Thymus (tissue), 11 donors: ENCODE measurements around the gene CD36. TPM values are rescaled to one million over a fixed set of nuclear protein-coding genes. Genes with fewer than 3 reads are reported as not detected.

Experiments used
- DNase-seq, 9 donors: peaks; one replicate each; pipeline ENCODE4 v3.0.0-alpha.2; 2013; ENCODE audit warnings: low spot score in 9 of 9, low read depth in 6 of 9, missing footprints in 1 of 9
- H3K27ac ChIP-seq, 2 donors: one replicate each; pipeline ENCODE4 v1.5.1; 2013; ENCODE audit warnings: control low read depth in 1 of 2, low read depth in 1 of 2, low read length in 1 of 2, mild to moderate bottlenecking in 1 of 2, moderate library complexity in 1 of 2
- H3K27me3 ChIP-seq, 2 donors: one replicate each; pipeline ENCODE4 v1.5.1; 2013; ENCODE audit warnings: low read length in 1 of 2; ENCODE audit not compliant: control insufficient read depth in 2 of 2, insufficient read depth in 1 of 2
- H3K36me3 ChIP-seq, 2 donors: one replicate each; pipeline ENCODE4 v1.5.1; 2013; ENCODE audit warnings: low read length in 1 of 2, mild to moderate bottlenecking in 1 of 2, moderate library complexity in 1 of 2; ENCODE audit not compliant: control insufficient read depth in 2 of 2, insufficient read depth in 2 of 2
- H3K4me1 ChIP-seq, 2 donors: one replicate each; pipeline ENCODE4 v1.5.1; 2013; ENCODE audit warnings: low read length in 2 of 2; ENCODE audit not compliant: control insufficient read depth in 2 of 2, insufficient read depth in 2 of 2
- H3K4me3 ChIP-seq, 2 donors: one replicate each; pipeline ENCODE4 v1.5.1; 2013; ENCODE audit warnings: low read length in 2 of 2, control low read depth in 1 of 2, mild to moderate bottlenecking in 1 of 2
- H3K9me3 ChIP-seq, 2 donors: one replicate each; pipeline ENCODE4 v1.5.1; 2013; ENCODE audit warnings: low read length in 1 of 2, mild to moderate bottlenecking in 1 of 2; ENCODE audit not compliant: control insufficient read depth in 2 of 2, insufficient read depth in 1 of 2
- WGBS: extraction: QIAGEN DNeasy Blood & Tissue Kit; methylation state at CpG from one replicate; pipeline ENCODE4 v1.1.7; 2013; 5-methylcytosine and 5-hydroxymethylcytosine counted together
- polyA plus RNA-seq: library from polyadenylated mRNA; stranded (reverse); fragments of 200-250 nt; gene quantifications from one replicate; pipeline ENCODE4 v1.2.3, GENCODE V29; 2013
- total RNA-seq: library from RNA; stranded (reverse); fragments of 120-200 nt; gene quantifications from one replicate; pipeline ENCODE4 v1.2.4, GENCODE V29; 2013
- donor health status: healthy.

Gene CD36
- total and polyA plus RNA-seq, 2 donors, result 30.9 to 42.8 TPM

DNA sequence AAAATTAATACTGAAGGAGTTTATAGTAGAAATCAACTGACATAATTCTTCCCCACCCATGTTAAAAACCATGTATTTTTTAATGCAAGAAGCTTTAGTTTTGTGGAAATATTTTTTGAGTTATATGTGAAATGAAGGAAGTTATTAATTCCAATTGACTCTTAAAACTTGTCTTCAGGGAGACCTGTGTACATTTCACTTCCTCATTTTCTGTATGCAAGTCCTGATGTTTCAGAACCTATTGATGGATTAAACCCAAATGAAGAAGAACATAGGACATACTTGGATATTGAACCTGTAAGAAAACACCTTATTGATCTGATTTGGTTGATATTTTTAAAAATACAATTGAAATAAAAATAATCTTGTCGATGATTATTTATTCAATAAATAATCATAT is 33.3 kb downstream of the CD36 start:
- WGBS, result 96% methylated on average over 1 of the region's 1 CpG

DNA sequence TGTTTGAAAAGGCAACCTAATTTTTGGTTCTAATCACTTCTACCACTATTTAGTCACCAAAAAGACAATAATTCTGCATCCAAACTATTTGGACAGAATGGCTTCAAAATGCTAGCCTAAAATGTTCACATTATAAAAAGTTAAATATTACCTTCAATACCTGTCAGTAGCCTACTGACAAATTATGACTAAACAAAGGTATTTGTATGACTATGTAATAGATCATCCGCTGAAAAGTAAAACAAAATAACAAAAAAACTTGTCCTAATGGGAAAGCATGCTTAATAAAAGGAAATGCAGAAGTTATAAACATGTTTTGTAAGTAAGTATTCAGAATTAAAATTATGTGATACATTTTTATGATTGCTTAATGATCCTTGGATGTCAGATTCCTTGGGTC is 36.6 kb downstream of the CD36 start:
- DNase-seq, result no peak
- H3K4me3 ChIP-seq, result no peak overlapping the region
- H3K9me3 ChIP-seq, result no peaks in the 10 kb centered on the region
- 96% methylated on average over 1 of the region's 1 CpG for WGBS
- H3K27ac ChIP-seq, result no peak overlapping the region
- no peaks in the 10 kb centered on the region for H3K4me1 ChIP-seq
- no peaks in the 10 kb centered on the region for H3K27me3 ChIP-seq
- H3K36me3 ChIP-seq, result no peaks in the 10 kb centered on the region

More for the DNA sequence above, 33.3 kb downstream of the CD36 start:
- Histone ChIP-seq H3K36me3 (no peaks in the 10 kb centered on the region), H3K4me3 (no peak overlapping the region), H3K27ac (no peak overlapping the region), H3K27me3 (no peaks in the 10 kb centered on the region), H3K4me1 (no peaks in the 10 kb centered on the region), H3K9me3 (no peaks in the 10 kb centered on the region)
- DNase-seq, result no peak

DNA sequence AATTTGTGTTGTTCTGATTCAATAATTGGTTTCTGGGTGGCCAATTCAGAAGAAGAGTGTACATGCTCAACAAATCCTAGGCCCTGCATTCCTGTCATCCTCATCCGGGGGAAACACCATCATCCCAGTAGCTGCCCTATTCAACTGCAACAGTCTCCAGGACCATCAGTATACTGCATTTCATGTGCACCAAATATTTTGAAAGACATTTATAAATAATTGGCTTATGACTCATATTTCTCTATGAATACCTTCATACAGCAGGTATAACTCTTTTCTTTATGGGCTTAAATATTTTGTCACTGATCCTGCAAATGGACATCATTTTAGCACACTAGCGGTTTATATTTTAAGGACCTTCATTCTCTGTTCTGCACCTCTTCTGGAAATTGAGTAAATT is 38.0 kb downstream of the CD36 start:
- Histone ChIP-seq H3K4me1 (no peaks in the 10 kb centered on the region), H3K9me3 (no peaks in the 10 kb centered on the region), H3K27ac (no peak overlapping the region), H3K4me3 (no peak overlapping the region), H3K27me3 (no peaks in the 10 kb centered on the region), H3K36me3 (no peaks in the 10 kb centered on the region)
- 96% methylated on average over 2 of the region's 2 CpGs for WGBS
- no peak for DNase-seq

DNA sequence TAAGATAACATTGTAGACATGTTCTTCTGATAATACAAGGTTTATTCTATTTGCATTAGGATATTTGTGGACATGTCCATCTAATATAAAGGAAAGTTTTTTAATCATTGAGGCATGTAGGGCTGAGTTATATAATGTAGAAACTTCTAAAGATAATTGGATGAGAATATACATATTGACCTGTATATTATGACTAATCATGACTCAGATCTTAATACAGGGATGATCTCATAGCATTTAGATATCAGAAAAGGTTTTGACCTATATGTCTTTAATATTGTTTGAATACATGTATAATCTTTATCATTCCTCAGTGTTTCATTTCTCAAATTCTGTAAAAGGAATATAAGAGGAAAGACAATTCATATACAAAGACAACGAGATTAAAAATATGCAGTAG is 39.2 kb downstream of the CD36 start:
- no peaks in the 10 kb centered on the region for H3K4me1 ChIP-seq
- no peak overlapping the region for H3K4me3 ChIP-seq
- no peak overlapping the region for H3K27ac ChIP-seq
- no peaks in the 10 kb centered on the region for H3K36me3 ChIP-seq
- DNase-seq, result no peak
- 98% methylated on average over 1 of the region's 1 CpG for WGBS
- H3K27me3 ChIP-seq, result no peaks in the 10 kb centered on the region
- H3K9me3 ChIP-seq, result no peaks in the 10 kb centered on the region

DNA sequence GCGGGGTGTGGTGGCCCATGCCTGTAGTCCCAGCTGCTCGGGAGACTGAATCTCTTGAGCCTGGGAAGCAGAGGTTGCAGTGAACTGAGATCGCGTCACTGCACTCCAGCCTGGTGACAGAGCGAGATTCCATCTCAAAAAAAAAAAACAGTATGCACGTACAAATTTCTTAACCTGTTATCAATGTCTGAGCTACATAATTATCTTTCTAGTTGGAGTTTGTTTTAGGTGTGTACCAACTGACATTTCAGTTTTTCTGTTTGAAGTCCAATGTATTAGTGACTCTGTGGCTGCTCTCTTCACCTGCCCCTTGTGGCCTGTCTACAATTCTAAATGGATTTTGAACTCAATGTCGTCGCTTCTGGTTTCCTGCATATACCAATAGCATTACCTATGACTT is 40.3 kb downstream of the CD36 start:
- DNase-seq, result no peak
- H3K9me3 ChIP-seq, result no peaks in the 10 kb centered on the region
- no peaks in the 10 kb centered on the region for H3K27me3 ChIP-seq
- H3K4me1 ChIP-seq, result no peaks in the 10 kb centered on the region
- no peaks in the 10 kb centered on the region for H3K36me3 ChIP-seq
- H3K4me3 ChIP-seq, result no peak overlapping the region
- WGBS, result 96% methylated on average over 8 of the region's 8 CpGs
- H3K27ac ChIP-seq, result no peak overlapping the region

DNA sequence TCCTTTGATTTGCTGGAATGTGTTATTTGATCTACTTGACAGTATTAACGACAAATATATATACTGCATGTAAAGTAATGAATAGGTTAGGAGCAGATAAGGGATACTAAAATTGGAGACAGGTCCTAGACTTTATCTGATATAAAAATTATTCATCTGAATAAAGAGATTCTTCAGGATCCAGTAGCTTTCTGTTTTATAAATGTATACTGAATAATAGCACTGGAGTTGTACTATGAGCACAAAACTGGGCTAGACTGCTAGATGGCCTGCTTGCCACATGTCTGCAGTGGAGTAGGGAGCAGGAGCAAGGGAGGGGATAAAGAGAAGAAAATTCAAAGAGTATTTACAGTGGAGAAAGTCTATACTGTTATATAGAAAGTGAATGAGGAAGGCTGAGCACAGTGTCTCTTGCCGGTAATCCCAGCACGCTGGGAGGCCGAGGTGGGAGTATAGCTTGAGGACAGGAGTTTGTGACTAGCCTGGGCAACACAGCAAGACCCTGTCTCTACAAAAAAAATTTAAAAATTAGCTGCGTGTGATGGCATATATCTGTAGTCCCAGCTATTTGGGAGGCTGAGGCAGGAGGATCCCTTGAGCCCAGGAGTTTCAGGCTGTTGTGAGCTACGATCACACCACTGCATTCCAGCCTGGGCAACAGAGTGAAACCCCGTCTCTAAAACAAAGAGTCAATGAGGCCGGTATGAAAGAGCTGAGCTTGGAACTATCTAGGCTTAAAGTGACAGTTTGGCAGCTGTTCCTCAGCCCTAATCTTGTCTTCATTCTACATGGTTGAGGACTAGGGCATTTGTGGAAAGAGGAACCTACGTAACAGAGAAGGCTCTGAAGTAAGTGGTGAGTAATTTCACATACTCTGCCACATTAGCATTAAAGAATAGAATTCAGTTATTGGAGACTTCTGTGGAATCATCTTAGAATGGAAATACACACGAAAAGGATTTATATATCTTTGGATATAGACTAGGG is 41.8 kb downstream of the CD36 start:
- WGBS, result 88% methylated on average over 10 of the region's 10 CpGs
- no peaks in the 10 kb centered on the region for H3K9me3 ChIP-seq

DNA sequence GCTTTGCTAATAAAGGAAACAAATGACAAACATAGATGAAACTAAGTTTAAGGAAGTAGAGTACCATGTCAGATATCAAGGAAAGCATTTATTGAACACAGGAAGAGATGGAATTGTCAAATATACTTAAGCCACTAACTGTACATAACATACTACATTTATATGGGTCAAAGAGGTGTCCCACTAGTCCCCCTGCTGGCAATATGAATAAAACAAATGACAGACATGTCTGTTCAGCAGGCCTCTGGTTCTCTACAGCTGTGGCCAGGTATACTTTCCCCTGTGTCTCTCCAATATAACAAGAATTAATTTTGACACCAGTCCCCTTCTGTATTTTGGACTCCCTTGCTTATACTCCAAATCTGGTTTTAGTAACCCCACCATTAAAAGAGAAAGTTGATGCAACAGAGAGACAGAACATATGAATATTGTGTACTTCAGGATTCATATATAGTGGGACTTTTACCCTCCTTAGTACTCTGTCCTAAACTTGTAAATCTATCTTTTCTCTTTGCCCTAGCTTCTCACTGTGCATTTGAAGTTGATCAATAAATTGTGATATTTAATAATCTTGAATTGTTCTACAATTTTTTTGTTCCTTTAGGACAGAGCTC is 42.9 kb downstream of the CD36 start:
- Histone ChIP-seq H3K4me3 (no peak overlapping the region), H3K9me3 (no peaks in the 10 kb centered on the region), H3K27ac (no peak overlapping the region), H3K27me3 (no peaks in the 10 kb centered on the region), H3K36me3 (no peaks in the 10 kb centered on the region), H3K4me1 (no peaks in the 10 kb centered on the region)
- DNase-seq, result peak in 2 of 9 donors; percentile 11 to 26

More for the DNA sequence above, 41.8 kb downstream of the CD36 start:
- Histone ChIP-seq H3K27ac (no peak overlapping the region), H3K27me3 (no peaks in the 10 kb centered on the region), H3K4me1 (no peaks in the 10 kb centered on the region), H3K36me3 (no peaks in the 10 kb centered on the region), H3K4me3 (no peak overlapping the region)
- DNase-seq, result no peak

DNA sequence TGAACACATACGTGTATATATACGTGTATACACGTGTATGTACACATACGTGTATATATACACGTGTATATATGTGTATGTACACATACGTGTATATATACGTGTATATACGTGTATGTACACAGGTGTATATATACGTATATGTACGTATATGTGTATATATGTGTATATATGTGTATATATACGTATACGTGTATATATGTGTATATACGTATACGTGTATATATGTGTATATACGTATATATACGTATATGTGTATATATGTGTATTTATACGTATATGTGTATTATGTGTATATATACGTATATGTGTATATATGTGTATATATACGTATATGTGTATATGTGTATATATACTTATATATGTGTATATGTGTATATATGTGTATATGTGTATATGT is 44.3 kb downstream of the CD36 start:
- no peak for DNase-seq
- 96% methylated on average over 19 of the region's 19 CpGs for WGBS
- H3K36me3 ChIP-seq, result no peaks in the 10 kb centered on the region
- H3K27me3 ChIP-seq, result no peaks in the 10 kb centered on the region
- no peak overlapping the region for H3K27ac ChIP-seq
- H3K4me1 ChIP-seq, result no peaks in the 10 kb centered on the region
- no peak overlapping the region for H3K4me3 ChIP-seq
- no peaks in the 10 kb centered on the region for H3K9me3 ChIP-seq

DNA sequence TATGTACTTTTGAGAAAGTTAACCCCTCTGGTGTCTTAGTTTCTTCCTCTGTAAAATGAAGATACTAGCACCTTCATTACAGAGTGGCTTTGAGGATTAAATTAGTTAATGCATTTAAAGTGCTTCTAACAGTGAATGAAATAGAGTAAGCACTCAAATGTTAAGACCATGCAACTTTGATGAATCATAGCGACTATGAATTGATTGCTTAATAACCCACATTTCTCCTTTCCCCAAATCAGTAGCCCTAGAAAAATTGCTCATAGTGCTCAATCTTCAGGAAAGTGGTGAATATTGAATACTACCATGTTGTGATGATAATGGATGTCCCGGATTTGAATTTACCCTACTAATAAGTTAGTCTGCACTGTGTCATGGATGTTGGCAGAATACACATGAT is 48.1 kb downstream of the CD36 start:
- Histone ChIP-seq H3K9me3 (no peaks in the 10 kb centered on the region), H3K36me3 (no peaks in the 10 kb centered on the region), H3K4me3 (no peak overlapping the region), H3K27me3 (no peaks in the 10 kb centered on the region), H3K27ac (no peak overlapping the region), H3K4me1 (no peaks in the 10 kb centered on the region)
- DNase-seq, result no peak
- 97% methylated on average over 2 of the region's 2 CpGs for WGBS
